GM12878 (cell line): ENCODE measurements around the gene HS3ST1.

Experiments
- ATF2 ChIP-seq: IDR thresholded peaks from 2 replicates; pipeline ENCODE4 v1.6.1; 2012; ENCODE audit warnings: low read length, inconsistent platforms
- BHLHE40 ChIP-seq, 2 experiments: fragments of 450-650 bp in 1 of 2; IDR thresholded peaks; 2 replicates each; pipeline ENCODE4 v1.6.1; 2011 to 2017; ENCODE audit warnings: low read depth in 2 of 2, borderline replicate concordance in 1 of 2, improper control_type of control experiment in 1 of 2, low read length in 1 of 2, mild to moderate bottlenecking in 1 of 2
- CBFB ChIP-seq: IDR thresholded peaks from 2 replicates; pipeline ENCODE4 v1.6.1; 2016; ENCODE audit warnings: antibody characterized with exemption, low read depth
- CHD2 ChIP-seq: IDR thresholded peaks from 2 replicates; pipeline ENCODE4 v1.6.1; 2011; ENCODE audit warnings: low read depth, low read length, improper control_type of control experiment, borderline replicate concordance
- CTCF ChIP-seq, 3 experiments: IDR thresholded peaks in 2 of 3; conservative IDR thresholded peaks in 1 of 3; 2 replicates each; pipeline ENCODE4 v1.5.1; 2011; ENCODE audit warnings: low read depth in 3 of 3, low read length in 3 of 3, mild to moderate bottlenecking in 3 of 3, control low read depth in 2 of 3, moderate library complexity in 2 of 3, inconsistent platforms in 1 of 3, mixed read lengths in 1 of 3; ENCODE audit not compliant: control insufficient read depth in 2 of 3, insufficient read depth in 1 of 3; ENCODE audit errors: extremely low read depth in 1 of 3
- NBN ChIP-seq: fragments of 450-650 bp; IDR thresholded peaks from 2 replicates; pipeline ENCODE4 v1.6.1; 2016
- NFIC ChIP-seq: IDR thresholded peaks from 2 replicates; pipeline ENCODE4 v1.6.1; 2012; ENCODE audit warnings: low read depth, mild to moderate bottlenecking, inconsistent platforms, low read length, moderate library complexity
- SIN3A ChIP-seq: IDR thresholded peaks from 2 replicates; pipeline ENCODE4 v1.6.1; 2012; ENCODE audit warnings: low read depth, low read length, improper control_type of control experiment
- SMARCA5 ChIP-seq: fragments of 450-650 bp; IDR thresholded peaks from 2 replicates; pipeline ENCODE4 v1.6.1; 2017; ENCODE audit warnings: mild to moderate bottlenecking
- SREBF2 ChIP-seq: IDR thresholded peaks from 2 replicates; pipeline ENCODE4 v1.6.1; 2012; ENCODE audit warnings: mild to moderate bottlenecking, low read length
- SRF ChIP-seq, 2 experiments: IDR thresholded peaks; 2 replicates each; pipeline ENCODE4 v1.6.1; 2011; ENCODE audit warnings: low read depth in 2 of 2, low read length in 2 of 2, mild to moderate bottlenecking in 1 of 2, moderate library complexity in 1 of 2
- SUPT20H ChIP-seq: IDR thresholded peaks from 2 replicates; pipeline ENCODE4 v1.6.1; 2011; ENCODE audit warnings: low read depth, mild to moderate bottlenecking, low read length, moderate library complexity, borderline replicate concordance; ENCODE audit not compliant: control insufficient read depth

GRCh38 chr4:11431111-11431510 is 2.4 kb upstream of the HS3ST1 start:
- TF ChIP-seq SRF (IDR thresholded peaks at IDR 0.05; ENCODE audit: low read depth in 2 of 2, low read length in 2 of 2) (no peak), NBN (no peak), NFIC (no peak), SIN3A (no peak), SUPT20H (no peak), ATF2 (no peak), BHLHE40 (IDR thresholded peaks at IDR 0.05; ENCODE audit: borderline replicate concordance in 1 of 2, low read depth in 2 of 2, low read length in 1 of 2) (no peak), CHD2 (no peak), CTCF (IDR thresholded peaks at IDR 0.05 in 2 of 3, conservative IDR thresholded peaks at IDR 0.05 in 1 of 3; ENCODE audit: control insufficient read depth in 2 of 3, extremely low read depth in 1 of 3, insufficient read depth in 1 of 3, low read depth in 3 of 3, low read length in 3 of 3) (no peak), CBFB (no peak), SMARCA5 (no peak), SREBF2 (no peak)
